Ovary (tissue), 3 donors: ENCODE results near the gene LIN28A.

Experiments used
- POLR2A ChIP-seq: fragments of 450-650 bp; IDR thresholded peaks from one replicate; pipeline ENCODE4 v1.6.1; 2017; ENCODE audit warnings: antibody characterized with exemption, mild to moderate bottlenecking, moderate library complexity
- TF ChIP-seq, protein P1 (sequence below), 3 donors: fragments of 450-650 bp in 2 of 3; fragments of 200-600 bp in 1 of 3; IDR thresholded peaks; one replicate each; pipeline versions ENCODE4 v1.5.1 to v1.8.0; 2016 to 2022; ENCODE audit warnings: antibody characterized with exemption in 3 of 3, mild to moderate bottlenecking in 1 of 3
- donor health status: DM: no; HTN: no; CAD: no.

DNA sequence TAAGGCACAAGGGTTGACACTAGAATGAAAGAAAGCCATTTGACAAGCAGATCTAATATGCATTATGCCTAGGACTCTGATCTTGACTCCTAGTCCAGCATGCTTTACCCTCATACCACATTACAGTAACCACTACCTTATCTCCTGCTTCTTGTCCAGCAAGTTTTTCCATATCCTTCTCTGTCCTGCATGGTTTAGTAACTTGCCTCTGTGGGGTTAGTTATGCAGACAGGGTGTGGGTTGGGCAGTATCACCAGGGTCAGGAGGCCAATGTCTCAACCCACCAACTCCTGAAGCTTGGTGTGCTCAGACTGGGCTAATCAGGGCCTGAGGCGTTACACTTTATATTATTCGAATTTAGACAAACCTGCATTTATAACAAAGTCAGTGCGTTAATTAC is 40.3 kb downstream of the LIN28A start:
- no peak for TF ChIP-seq POLR2A
- TF ChIP-seq, protein P1, sequence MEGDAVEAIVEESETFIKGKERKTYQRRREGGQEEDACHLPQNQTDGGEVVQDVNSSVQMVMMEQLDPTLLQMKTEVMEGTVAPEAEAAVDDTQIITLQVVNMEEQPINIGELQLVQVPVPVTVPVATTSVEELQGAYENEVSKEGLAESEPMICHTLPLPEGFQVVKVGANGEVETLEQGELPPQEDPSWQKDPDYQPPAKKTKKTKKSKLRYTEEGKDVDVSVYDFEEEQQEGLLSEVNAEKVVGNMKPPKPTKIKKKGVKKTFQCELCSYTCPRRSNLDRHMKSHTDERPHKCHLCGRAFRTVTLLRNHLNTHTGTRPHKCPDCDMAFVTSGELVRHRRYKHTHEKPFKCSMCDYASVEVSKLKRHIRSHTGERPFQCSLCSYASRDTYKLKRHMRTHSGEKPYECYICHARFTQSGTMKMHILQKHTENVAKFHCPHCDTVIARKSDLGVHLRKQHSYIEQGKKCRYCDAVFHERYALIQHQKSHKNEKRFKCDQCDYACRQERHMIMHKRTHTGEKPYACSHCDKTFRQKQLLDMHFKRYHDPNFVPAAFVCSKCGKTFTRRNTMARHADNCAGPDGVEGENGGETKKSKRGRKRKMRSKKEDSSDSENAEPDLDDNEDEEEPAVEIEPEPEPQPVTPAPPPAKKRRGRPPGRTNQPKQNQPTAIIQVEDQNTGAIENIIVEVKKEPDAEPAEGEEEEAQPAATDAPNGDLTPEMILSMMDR (IDR thresholded peaks at IDR 0.05): no peak
